Activated T-cell treated with anti-CD3 and anti-CD28 coated beads, Interleukin-2, amount 50 U/mL, for 48 hours (primary cell): ENCODE results near the gene ASPHD2.
"Not testable (repeated sequence)": the region's sequence is repeated elsewhere in the genome, so short reads cannot be mapped to it uniquely, and the experiment has no call there.

Experiments used
- DNase-seq, 2 experiments: peaks; one replicate each; pipeline ENCODE4 v3.0.0-alpha.2; 2020

ASPHD2 gene

GRCh38 chr22:26428515-26429457 is at the start of gene ASPHD2:
Gene ASPHD2, plus strand, starts transcription at chr22:26429260. Its CDS starts 4,356 bp downstream, at chr22:26433616.
- DNase-seq: peak; percentile 84 to 88

GRCh38 chr22:26380072-26380830 is 48.8 kb upstream of the ASPHD2 start:
- DNase-seq: no peak

- DNase-seq: no peak
These were observed 46.3 kb upstream of the ASPHD2 start for GRCh38 chr22:26382782-26383181.

DNA sequence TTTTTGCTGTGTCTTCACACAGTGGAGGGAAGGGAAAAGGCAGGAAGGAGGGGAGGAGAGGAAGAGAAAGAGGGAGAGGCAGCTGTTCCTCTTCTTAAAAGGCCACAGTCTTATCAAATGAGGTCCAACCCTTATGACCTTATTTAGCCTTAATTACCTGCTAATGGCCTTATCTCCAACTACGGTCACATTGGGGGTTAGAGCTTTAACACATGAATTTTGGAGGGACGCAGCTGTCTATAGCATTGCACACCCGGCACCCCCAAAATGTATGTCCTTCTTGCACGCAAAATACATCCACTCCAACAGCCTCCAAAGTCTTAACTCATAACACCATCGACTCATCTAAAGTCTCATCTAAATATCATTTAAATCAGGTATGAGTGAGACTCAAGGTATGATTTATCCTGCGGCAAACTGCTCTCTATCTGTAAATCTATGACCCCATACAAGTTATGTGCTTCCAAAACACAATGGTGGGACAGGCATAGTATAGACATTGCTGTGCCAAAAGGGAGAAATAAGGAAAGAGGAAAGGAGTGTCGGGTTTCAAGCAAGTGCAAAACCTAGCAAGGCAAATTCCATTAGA is 45.0 kb upstream of the ASPHD2 start:
- DNase-seq: no peak

- no peak for DNase-seq
These were observed 43.9 kb upstream of the ASPHD2 start for GRCh38 chr22:26385164-26385563.

DNA sequence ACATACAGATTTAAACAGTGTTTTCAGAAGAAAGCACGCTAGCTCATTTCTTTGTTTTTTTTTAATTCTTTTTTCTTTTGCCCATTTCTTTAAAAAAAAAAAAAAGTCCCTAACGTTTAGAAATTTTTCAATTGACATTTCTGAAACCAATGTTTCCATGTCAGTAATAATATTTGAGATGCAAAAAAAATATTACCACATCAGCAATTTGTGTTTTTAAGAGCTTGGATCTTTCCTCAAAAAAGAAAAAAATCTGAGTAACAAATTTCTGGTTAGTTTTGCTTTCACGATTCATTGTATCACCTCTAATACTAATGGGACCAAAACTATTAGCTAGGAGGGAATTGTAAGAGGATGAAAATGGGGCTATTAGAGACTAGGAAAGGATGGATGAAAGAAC is 39.9 kb upstream of the ASPHD2 start:
- DNase-seq: no peak

GRCh38 chr22:26391091-26391490 is 38.0 kb upstream of the ASPHD2 start:
- no peak for DNase-seq

DNA sequence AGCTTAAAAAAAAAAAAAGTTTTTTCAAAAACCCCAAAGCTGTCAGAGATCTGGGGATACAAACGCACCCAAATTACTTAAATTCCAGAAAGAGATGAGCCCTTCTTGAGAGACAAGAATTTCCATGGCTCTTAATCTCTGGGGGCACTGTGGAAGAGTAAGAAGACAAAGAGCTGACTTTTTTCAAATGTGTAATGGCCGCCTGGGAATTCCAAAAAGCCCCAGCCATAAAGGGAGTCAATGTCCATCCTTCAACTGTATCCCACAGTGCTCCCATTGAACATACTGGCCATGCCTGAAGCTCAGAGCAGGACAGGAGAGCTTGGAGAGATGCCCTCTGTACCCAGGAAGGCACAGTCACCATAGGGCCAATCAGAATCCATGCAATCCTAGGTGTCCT is 37.4 kb upstream of the ASPHD2 start:
- no peak for DNase-seq

DNA sequence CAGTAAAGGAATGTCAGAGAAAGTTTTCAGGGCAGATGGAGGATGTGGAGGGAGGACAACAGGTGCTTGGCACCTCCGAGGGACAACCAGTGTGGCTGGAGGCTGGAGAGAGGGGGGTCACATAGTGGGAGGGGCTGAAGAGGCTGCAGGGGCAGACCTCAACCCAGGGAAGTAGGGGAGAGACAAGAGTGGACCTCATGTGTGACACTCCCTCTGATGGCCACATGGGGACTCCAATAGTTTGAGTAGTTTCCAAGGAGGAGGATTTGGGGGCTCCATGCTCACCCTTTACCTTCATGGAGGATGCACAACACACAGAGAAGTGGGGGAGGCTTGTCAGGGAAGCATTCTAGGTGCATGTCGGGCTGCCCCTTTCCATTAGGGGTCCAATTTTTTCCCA is 35.1 kb upstream of the ASPHD2 start:
- no peak for DNase-seq

- DNase-seq: no peak
These were observed 34.3 kb upstream of the ASPHD2 start for GRCh38 chr22:26394777-26395176.

DNA sequence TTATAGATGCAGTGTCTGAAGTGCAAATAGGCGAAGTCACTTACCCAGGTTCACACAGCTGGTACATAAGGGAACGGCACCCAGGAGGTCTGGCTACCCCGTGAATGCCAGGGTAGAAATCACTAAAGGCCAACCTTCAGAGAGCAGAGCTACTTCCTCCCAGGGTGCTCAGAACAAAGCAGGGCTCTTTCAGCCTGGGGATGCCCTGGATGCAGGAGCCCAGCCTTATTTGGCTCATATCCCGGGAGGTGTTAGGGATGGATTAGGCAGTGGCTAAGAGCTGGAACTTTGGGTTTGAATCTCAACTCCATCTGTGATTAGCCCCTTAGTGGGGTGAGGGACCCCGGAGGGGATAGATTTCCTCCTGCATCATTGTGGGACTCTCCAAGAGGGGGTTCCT is 33.1 kb upstream of the ASPHD2 start:
- no peak for DNase-seq

GRCh38 chr22:26398741-26399153 is 30.3 kb upstream of the ASPHD2 start:
- DNase-seq: peak; percentile 51 to 57

GRCh38 chr22:26399289-26399688 is 29.8 kb upstream of the ASPHD2 start:
- DNase-seq: no peak

DNA sequence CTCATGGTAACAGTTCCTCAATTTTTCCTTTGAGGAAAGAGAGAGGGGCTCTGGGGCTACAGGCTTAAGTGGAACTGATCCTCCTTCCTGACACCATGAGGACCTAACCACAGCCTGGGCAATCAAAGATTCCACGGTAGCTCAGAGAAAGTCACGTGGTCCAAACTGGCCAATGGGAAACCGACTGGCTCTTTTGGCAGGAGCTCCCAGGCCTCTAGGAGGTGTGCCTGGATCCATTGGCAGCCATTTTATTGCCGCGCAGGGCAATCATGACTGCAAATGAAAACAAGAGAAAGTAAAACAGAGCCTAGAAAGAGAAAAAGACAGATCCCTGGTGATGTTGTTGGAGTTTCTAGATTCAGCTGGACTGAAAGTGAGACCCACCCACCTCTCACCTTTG is 27.3 kb upstream of the ASPHD2 start:
- DNase-seq: no peak

DNA sequence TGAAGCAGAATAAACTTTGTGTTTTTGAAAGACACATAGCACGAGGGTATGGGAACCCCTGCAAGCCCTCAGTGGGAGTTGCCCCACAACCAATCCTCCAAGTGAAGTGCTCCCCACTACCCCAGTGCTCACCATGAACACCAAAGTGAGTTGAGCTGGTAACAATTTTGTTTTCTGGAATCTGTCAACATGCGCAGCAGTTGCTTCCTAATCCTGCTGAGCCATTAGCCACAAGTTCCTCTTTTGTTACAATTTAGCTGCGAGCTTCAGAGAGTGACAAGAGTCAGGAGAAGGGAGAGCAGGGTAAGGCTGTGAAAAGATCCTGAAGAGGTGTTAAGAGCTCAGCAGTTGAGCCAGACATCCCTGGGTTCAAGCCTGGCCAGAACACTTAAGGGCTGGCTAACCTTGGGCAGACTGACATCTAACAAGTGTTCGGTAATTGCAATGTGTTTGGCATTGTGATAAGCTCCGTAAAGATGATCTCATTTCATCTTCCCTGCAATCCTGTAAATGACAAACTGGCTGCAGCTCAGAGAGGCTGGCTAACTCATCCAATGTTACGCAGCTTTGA is 24.1 kb upstream of the ASPHD2 start:
- DNase-seq: no peak

DNA sequence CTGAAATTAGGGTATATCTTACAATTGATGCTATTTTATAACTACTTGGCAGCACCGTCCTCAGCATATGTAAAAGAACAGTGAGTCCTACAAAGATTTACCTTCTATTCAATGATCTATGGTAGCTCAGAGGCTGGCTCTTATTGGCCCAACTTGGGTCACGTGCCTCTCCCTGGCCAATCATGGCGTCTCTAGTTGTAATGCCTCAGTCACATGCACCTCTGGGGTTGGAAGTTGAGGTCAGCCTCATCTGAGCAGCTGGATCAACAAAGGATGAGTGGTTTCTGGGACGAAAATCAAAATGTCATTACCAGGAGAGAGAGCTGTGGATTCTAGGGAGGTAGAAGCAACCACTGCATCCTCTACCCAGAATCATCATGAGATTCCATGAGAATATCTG is 22.9 kb upstream of the ASPHD2 start:
- no peak for DNase-seq

GRCh38 chr22:26408562-26409220 is 20.4 kb upstream of the ASPHD2 start:
- DNase-seq: not testable (repeated sequence)

DNA sequence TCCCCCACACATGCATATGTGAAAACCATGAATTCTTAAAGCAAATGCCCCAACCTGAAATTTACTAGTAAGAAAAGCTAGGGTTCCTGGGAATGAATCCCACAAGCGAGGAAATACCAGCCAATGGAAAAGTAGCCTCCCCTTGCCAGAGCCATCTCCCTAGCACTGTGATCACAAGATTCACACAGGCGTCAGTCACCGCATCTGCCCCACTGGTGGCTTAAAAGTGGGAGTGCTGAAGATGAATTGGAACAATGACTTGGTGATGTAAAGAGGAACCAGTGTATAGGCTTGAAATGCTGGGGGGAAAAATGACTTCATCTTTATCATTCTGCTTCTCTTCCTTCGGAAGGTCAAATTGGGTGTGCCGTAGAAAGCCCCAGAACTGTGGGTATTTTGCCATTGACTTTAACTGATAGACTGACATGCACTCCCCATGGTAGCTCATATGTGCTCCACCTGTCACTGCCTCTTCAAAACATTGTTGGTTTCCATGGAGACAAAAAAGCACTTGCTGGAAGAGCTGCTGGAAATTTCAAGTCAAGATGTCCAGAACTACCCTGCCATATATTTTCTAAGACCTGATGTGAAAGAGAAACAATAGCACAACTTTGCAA is 19.2 kb upstream of the ASPHD2 start:
- DNase-seq: no peak

DNA sequence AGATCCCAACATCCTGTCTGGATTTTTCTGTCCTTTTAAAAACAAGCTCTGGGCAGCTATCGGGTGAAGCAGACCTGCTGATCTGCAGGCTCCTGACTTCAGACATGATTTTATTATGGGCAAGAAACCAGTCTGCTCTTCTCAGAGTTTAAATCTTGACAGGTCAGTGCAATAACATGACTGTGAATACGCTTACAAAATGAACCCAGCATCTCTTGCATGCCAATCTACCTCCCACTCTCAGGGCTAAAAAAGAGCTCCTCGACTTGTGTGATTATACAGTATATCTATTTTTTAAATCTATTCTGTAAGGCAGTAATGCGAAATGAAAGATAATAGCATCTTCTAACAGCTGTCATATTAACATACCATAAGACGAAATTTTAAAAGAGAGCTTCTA is 18.7 kb upstream of the ASPHD2 start:
- DNase-seq: no peak

DNA sequence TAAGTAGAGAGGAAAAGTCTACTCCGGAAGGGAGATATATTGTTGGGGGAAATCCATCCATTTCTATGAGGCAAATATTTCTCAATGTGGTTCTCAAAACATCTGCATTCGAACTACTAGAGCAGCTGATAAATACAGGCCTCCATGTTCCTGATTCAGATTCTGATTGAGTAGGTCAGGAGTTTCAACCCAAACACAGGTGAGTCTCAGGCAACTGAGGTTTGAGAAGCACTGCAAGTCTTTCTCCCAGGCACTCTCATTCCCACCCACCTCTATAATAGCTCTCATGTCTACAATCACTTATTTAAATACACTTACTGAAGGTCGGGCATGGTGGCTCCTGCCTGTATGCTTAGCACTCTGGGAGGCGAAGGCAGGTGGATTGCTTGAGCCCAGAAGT is 14.7 kb upstream of the ASPHD2 start:
- no peak for DNase-seq

- DNase-seq: no peak
These were observed 12.8 kb upstream of the ASPHD2 start for GRCh38 chr22:26416256-26416655.

DNA sequence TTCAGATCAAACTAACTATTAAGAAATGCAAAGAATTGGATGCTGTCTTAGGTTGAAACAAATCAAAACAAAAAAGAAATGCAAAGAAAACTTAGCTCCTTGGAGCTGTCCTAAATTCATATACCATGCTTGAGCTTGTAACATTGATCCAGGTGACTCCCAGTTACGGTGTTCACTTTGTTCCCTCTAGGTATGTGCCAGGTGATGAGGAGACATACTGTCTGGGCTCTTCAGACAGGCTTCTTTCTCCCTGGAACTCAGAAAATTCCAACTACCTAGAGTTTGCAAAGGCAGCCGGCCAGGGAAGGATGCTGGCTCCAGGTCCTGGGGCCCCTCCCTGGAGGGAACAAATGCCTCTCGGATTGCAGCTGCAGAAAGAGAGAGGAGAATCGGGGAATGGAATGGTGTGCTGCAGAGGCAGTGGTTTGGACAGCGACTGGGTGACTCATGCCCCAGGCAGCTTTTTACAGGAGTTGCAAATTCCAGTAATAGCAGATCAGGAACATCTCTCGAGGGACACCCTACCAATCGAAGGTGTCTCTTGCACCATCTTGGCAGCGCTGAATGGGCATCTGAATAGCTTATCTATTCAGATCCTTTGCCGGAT is 12.3 kb upstream of the ASPHD2 start:
- no peak for DNase-seq
